Colonic mucosa (tissue), 4 donors: ENCODE measurements around the gene ASTL. TPM values are rescaled to one million over a fixed set of nuclear protein-coding genes. Genes with fewer than 3 reads are reported as not detected.

Source experiments
- DNase-seq: peaks from one replicate; pipeline ENCODE4 v3.0.0-alpha.2; 2020
- H3K27ac ChIP-seq: fragments of 200-600 bp; one replicate; pipeline ENCODE4 v1.8.0; 2021
- H3K27me3 ChIP-seq: fragments of 200-600 bp; one replicate; pipeline ENCODE4 v1.8.0; 2021
- H3K36me3 ChIP-seq: fragments of 200-600 bp; one replicate; pipeline ENCODE4 v1.8.0; 2021
- H3K4me1 ChIP-seq: fragments of 200-600 bp; one replicate; pipeline ENCODE4 v1.8.0; 2021; ENCODE audit warnings: mild to moderate bottlenecking
- H3K4me3 ChIP-seq: fragments of 200-600 bp; one replicate; pipeline ENCODE4 v1.8.0; 2021
- H3K9ac ChIP-seq, 2 donors: one replicate each; pipeline ENCODE4 v1.7.0; 2013; ENCODE audit warnings: control low read depth in 2 of 2, low read depth in 2 of 2, low read length in 2 of 2
- H3K9me3 ChIP-seq: fragments of 200-600 bp; one replicate; pipeline ENCODE4 v1.8.0; 2021
- CTCF ChIP-seq: fragments of 200-600 bp; IDR thresholded peaks from one replicate; pipeline ENCODE4 v1.8.0; 2022; ENCODE audit warnings: antibody characterized with exemption, mild to moderate bottlenecking
- intact Hi-C: fragments of 100-400 bp; cut with DNase I; formaldehyde crosslinking; loops from one replicate; pipeline ENCODE4 v1.14.1; 2022
- total RNA-seq, 2 donors: library from RNA; stranded (reverse); fragmentation: NEBNext Ultra II Directional in 1 of 2; extraction: Animal tissue kit (Norgen Biotek cat#: 25700) in 1 of 2; gene quantifications; one replicate each; pipeline ENCODE4 v1.2.1, GENCODE V29; 2021
- donor health status: healthy.
- donor health status: DM: no; HTN: no; CAD: no.
- donor health status: DM: no; HTN: no; CAD: no.

ASTL gene
- total RNA-seq, 2 donors from 2014 or later: 0.82 TPM; not detected in 1

GRCh38 chr2:96121414-96121813 lies 16.9 kb downstream of the ASTL start:
- no peak for DNase-seq
- intact Hi-C loops: no loop called here

GRCh38 chr2:96120991-96121390 lies 17.3 kb downstream of the ASTL start:
- no peak for TF ChIP-seq CTCF
- intact Hi-C loops: no loop called here
- Histone ChIP-seq H3K4me1 (peaks cover 4% of the 10 kb centered on the region), H3K27me3 (peaks cover 4% of the 10 kb centered on the region), H3K36me3 (no peaks in the 10 kb centered on the region), H3K27ac (no peak overlapping the region), H3K9me3 (no peaks in the 10 kb centered on the region), H3K4me3 (no peak overlapping the region), H3K9ac (no peak overlapping the region)
- DNase-seq: no peak

More at GRCh38 chr2:96121414-96121813, 16.9 kb downstream of the ASTL start:
- H3K9me3 ChIP-seq: no peaks in the 10 kb centered on the region
- peaks cover 4% of the 10 kb centered on the region for H3K4me1 ChIP-seq
- no peak overlapping the region for H3K27ac ChIP-seq
- H3K4me3 ChIP-seq: no peak overlapping the region
- H3K27me3 ChIP-seq: no peaks in the 10 kb centered on the region
- TF ChIP-seq CTCF: no peak
- no peaks in the 10 kb centered on the region for H3K36me3 ChIP-seq
- no peak overlapping the region for H3K9ac ChIP-seq

GRCh38 chr2:96120091-96120720 lies 18.1 kb downstream of the ASTL start:
- Histone ChIP-seq H3K4me3 (no peak overlapping the region), H3K9me3 (no peaks in the 10 kb centered on the region), H3K27me3 (peaks cover 8% of the 10 kb centered on the region), H3K4me1 (peaks cover 4% of the 10 kb centered on the region), H3K27ac (no peak overlapping the region), H3K9ac (no peak overlapping the region), H3K36me3 (no peaks in the 10 kb centered on the region)
- intact Hi-C loops: no loop called here
- DNase-seq: no peak
- no peak for TF ChIP-seq CTCF

GRCh38 chr2:96119389-96119751 lies 18.9 kb downstream of the ASTL start:
- intact Hi-C loops: loop anchor here (10.0 kb wide), 1 partner anchor 95 kb away; no protein-coding TSS in a partner anchor
- no peak for TF ChIP-seq CTCF
- no peak for DNase-seq
- Histone ChIP-seq H3K27me3 (peaks cover 8% of the 10 kb centered on the region), H3K9ac (no peak overlapping the region), H3K4me3 (no peak overlapping the region), H3K27ac (no peak overlapping the region), H3K4me1 (peaks cover 4% of the 10 kb centered on the region), H3K9me3 (no peaks in the 10 kb centered on the region), H3K36me3 (no peaks in the 10 kb centered on the region)

- Histone ChIP-seq H3K9ac (no peak overlapping the region), H3K27me3 (peaks cover 8% of the 10 kb centered on the region), H3K9me3 (no peaks in the 10 kb centered on the region), H3K4me3 (no peak overlapping the region), H3K36me3 (no peaks in the 10 kb centered on the region), H3K4me1 (peaks cover 4% of the 10 kb centered on the region), H3K27ac (no peak overlapping the region)
- DNase-seq: no peak
- TF ChIP-seq CTCF: no peak
- intact Hi-C loops: loop anchor here (10.0 kb wide), 1 partner anchor 94 kb away; no protein-coding TSS in a partner anchor
Measured at GRCh38 chr2:96118698-96119388, 19.5 kb downstream of the ASTL start.
